GM19324 (cell line): Measurements from ENCODE around the gene DCHS1.

Experiments used
- ATAC-seq: cut with Tn5 transposase; IDR thresholded peaks from one replicate; pipeline ENCODE4 v1.9.1; 2021; ENCODE audit warnings: mild to moderate bottlenecking, moderate library complexity; ENCODE audit not compliant: unreplicated experiment, low FRiP score

Gene DCHS1

GRCh38 chr11:6613496-6613895, 42.1 kb downstream of the DCHS1 start:
- no peak for ATAC-seq

GRCh38 chr11:6612213-6613041, 43.2 kb downstream of the DCHS1 start, which contains the start of gene TAF10:
Gene TAF10 (minus strand): TSS chr11:6612216. CDS start chr11:6612189, 27 bp downstream.
- peak; percentile 92 for ATAC-seq

GRCh38 chr11:6611963-6612212, 43.7 kb downstream of the DCHS1 start:
- ATAC-seq = peak; percentile 20

GRCh38 chr11:6611092-6611962, 44.3 kb downstream of the DCHS1 start:
- ATAC-seq = no peak

- no peak for ATAC-seq
Measured at GRCh38 chr11:6610591-6610990, 45.0 kb downstream of the DCHS1 start.

GRCh38 chr11:6609502-6610015, 46.0 kb downstream of the DCHS1 start:
- ATAC-seq = no peak

GRCh38 chr11:6608726-6609501, 46.7 kb downstream of the DCHS1 start:
- no peak for ATAC-seq

- ATAC-seq = no peak
Measured at GRCh38 chr11:6608011-6608410, 47.6 kb downstream of the DCHS1 start.

GRCh38 chr11:6607190-6607795, 48.3 kb downstream of the DCHS1 start:
- no peak for ATAC-seq

- ATAC-seq = no peak
Measured at GRCh38 chr11:6606471-6607189, 49.0 kb downstream of the DCHS1 start.

GRCh38 chr11:6604790-6605189, 50.8 kb downstream of the DCHS1 start:
- ATAC-seq = no peak

- ATAC-seq = peak; percentile 19
Measured at GRCh38 chr11:6604081-6604626, 51.5 kb downstream of the DCHS1 start.

- peak; percentile 89 for ATAC-seq
Measured at GRCh38 chr11:6603287-6604080, 52.1 kb downstream of the DCHS1 start, which contains the start of the genes ILK and RRP8. Gene ILK (plus strand): TSS chr11:6603774. CDS start chr11:6604272, 498 bp downstream. Gene RRP8 (minus strand): TSS chr11:6603616. CDS start chr11:6603502, 114 bp downstream.

GRCh38 chr11:6602096-6602940, 53.3 kb downstream of the DCHS1 start:
- ATAC-seq = no peak

GRCh38 chr11:6601041-6601461, 54.6 kb downstream of the DCHS1 start:
- no peak for ATAC-seq

GRCh38 chr11:6599881-6600390, 55.7 kb downstream of the DCHS1 start:
- ATAC-seq = no peak

GRCh38 chr11:6599449-6599848, 56.2 kb downstream of the DCHS1 start:
- ATAC-seq = no peak
